HepG2 (cell line): Measurements from ENCODE around the gene ZC3H8. TPM values are rescaled to one million over a fixed set of nuclear protein-coding genes. Genes with fewer than 3 reads are reported as not detected.

Experiments
- ARID2 ChIP-seq: sonication (generic); formaldehyde crosslinking; IDR thresholded peaks from 2 replicates; pipeline ENCODE4 v1.8.1; 2022; ENCODE audit warnings: mild to moderate bottlenecking, missing genetic modification reagents, borderline replicate concordance
- IKZF4 ChIP-seq: sonication (generic); formaldehyde crosslinking; IDR thresholded peaks from 2 replicates; pipeline ENCODE4 v1.5.1; 2020; ENCODE audit warnings: borderline replicate concordance, mild to moderate bottlenecking, low read depth, missing genetic modification reagents; ENCODE audit errors: not compliant biosample characterization
- KDM5B ChIP-seq: sonication (generic); formaldehyde crosslinking; IDR thresholded peaks from 2 replicates; pipeline ENCODE4 v1.4.0; 2020; ENCODE audit warnings: missing genetic modification reagents, mild to moderate bottlenecking, borderline replicate concordance
- PLRG1 ChIP-seq: fragments of 450-650 bp; conservative IDR thresholded peaks from 2 replicates; pipeline ENCODE4 v1.6.1; 2016
- RAD51 ChIP-seq: fragments of 450-650 bp; IDR thresholded peaks from 2 replicates; pipeline ENCODE4 v1.6.1; 2016; ENCODE audit warnings: borderline replicate concordance
- U2AF2 ChIP-seq: fragments of 200-400 bp; formaldehyde crosslinking; IDR thresholded peaks from 2 replicates; pipeline ENCODE4 v1.6.1; 2017; ENCODE audit warnings: low read depth, mild to moderate bottlenecking, low read length
- YEATS4 ChIP-seq: sonication (generic); formaldehyde crosslinking; IDR thresholded peaks from 2 replicates; pipeline ENCODE4 v1.4.0; 2020; ENCODE audit warnings: missing genetic modification reagents, borderline replicate concordance
- ZFP1 ChIP-seq: IDR thresholded peaks from 2 replicates; pipeline ENCODE4 v1.6.1; 2016
- ZFP82 ChIP-seq: sonication (generic); formaldehyde crosslinking; IDR thresholded peaks from 2 replicates; pipeline ENCODE4 v1.5.1; 2020; ENCODE audit warnings: mild to moderate bottlenecking, missing genetic modification reagents, borderline replicate concordance
- ZNF251 ChIP-seq: sonication (generic); formaldehyde crosslinking; IDR thresholded peaks from 2 replicates; pipeline ENCODE4 v1.9.0; 2021; ENCODE audit warnings: mild to moderate bottlenecking, missing genetic modification reagents
- ZNF432 ChIP-seq: sonication (generic); formaldehyde crosslinking; IDR thresholded peaks from 2 replicates; pipeline ENCODE4 v1.5.0; 2020; ENCODE audit warnings: missing genetic modification reagents, mild to moderate bottlenecking, borderline replicate concordance
- ZNF547 ChIP-seq: sonication (generic); formaldehyde crosslinking; IDR thresholded peaks from 2 replicates; pipeline ENCODE4 v1.5.1; 2020; ENCODE audit warnings: mild to moderate bottlenecking, missing genetic modification reagents
- ZNF569 ChIP-seq: sonication (generic); formaldehyde crosslinking; IDR thresholded peaks from 2 replicates; pipeline ENCODE4 v1.5.0; 2020; ENCODE audit warnings: mild to moderate bottlenecking, missing genetic modification reagents, moderate library complexity, borderline replicate concordance
- ZSCAN25 ChIP-seq: sonication (generic); formaldehyde crosslinking; IDR thresholded peaks from 2 replicates; pipeline ENCODE4 v1.8.0; 2022; ENCODE audit warnings: mild to moderate bottlenecking, missing genetic modification reagents
- polyA plus RNA-seq, 8 experiments: library from polyadenylated mRNA; depleted of rRNA in 3 of 8; stranded (reverse) in 7 of 8; unstranded in 1 of 8; fragments of >200 nt; fragmentation: Illumina TruSeq in 4 of 8; extraction: Trizol in 4 of 8; gene quantifications; 2 replicates each; pipeline versions ENCODE4 v1.2.1 to v1.2.3, GENCODE V29; 2011 to 2016; ENCODE audit warnings: low read depth in 4 of 8, missing spikeins in 1 of 8, mixed read lengths in 1 of 8; ENCODE audit not compliant: insufficient read depth in 1 of 8
- total RNA-seq, 5 experiments: library from RNA; depleted of rRNA; stranded (reverse); fragments of >200 nt; fragmentation: Illumina TruSeq; extraction: Trizol; gene quantifications; 2 replicates each; pipeline ENCODE4 v1.2.3, GENCODE V29; 2016; ENCODE audit warnings: low read depth in 1 of 5
- TF ChIP-seq, protein P1 (sequence below): sonication (generic); formaldehyde crosslinking; IDR thresholded peaks from 2 replicates; pipeline ENCODE4 v1.4.0; 2020; ENCODE audit warnings: missing genetic modification reagents, borderline replicate concordance
- TF ChIP-seq, protein P2 (sequence below): sonication (generic); formaldehyde crosslinking; IDR thresholded peaks from 2 replicates; pipeline ENCODE4 v1.9.0; 2022; ENCODE audit warnings: missing genetic modification reagents, mild to moderate bottlenecking, borderline replicate concordance
- TF ChIP-seq, protein P3 (sequence below): sonication (generic); formaldehyde crosslinking; IDR thresholded peaks from 2 replicates; pipeline ENCODE4 v1.4.0; 2020; ENCODE audit warnings: missing genetic modification reagents

Gene ZC3H8
- total and polyA plus RNA-seq, 2 of the 13 experiments (the other 11 are each of a cell fraction or from before 2014, with no cell fraction given), result 4.5 to 17.0 TPM

DNA sequence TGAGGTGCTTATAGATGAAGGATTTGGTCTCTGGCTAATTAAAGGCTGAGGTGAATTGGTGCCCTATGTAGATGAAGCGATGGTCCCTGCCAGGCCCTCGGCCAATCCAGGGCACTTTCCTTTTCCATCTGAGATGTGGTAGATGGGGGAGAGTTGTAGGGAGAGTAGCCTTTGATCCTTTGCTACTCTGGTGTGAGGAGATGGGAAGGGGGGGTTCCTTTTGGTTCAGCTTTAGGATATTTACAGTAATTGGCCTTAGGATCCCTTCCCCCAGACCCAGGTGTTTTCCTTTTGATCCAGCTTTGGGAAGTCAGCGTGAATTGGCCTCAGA, 5.4 kb upstream of the ZC3H8 start (continued):
- TF ChIP-seq, protein P1, sequence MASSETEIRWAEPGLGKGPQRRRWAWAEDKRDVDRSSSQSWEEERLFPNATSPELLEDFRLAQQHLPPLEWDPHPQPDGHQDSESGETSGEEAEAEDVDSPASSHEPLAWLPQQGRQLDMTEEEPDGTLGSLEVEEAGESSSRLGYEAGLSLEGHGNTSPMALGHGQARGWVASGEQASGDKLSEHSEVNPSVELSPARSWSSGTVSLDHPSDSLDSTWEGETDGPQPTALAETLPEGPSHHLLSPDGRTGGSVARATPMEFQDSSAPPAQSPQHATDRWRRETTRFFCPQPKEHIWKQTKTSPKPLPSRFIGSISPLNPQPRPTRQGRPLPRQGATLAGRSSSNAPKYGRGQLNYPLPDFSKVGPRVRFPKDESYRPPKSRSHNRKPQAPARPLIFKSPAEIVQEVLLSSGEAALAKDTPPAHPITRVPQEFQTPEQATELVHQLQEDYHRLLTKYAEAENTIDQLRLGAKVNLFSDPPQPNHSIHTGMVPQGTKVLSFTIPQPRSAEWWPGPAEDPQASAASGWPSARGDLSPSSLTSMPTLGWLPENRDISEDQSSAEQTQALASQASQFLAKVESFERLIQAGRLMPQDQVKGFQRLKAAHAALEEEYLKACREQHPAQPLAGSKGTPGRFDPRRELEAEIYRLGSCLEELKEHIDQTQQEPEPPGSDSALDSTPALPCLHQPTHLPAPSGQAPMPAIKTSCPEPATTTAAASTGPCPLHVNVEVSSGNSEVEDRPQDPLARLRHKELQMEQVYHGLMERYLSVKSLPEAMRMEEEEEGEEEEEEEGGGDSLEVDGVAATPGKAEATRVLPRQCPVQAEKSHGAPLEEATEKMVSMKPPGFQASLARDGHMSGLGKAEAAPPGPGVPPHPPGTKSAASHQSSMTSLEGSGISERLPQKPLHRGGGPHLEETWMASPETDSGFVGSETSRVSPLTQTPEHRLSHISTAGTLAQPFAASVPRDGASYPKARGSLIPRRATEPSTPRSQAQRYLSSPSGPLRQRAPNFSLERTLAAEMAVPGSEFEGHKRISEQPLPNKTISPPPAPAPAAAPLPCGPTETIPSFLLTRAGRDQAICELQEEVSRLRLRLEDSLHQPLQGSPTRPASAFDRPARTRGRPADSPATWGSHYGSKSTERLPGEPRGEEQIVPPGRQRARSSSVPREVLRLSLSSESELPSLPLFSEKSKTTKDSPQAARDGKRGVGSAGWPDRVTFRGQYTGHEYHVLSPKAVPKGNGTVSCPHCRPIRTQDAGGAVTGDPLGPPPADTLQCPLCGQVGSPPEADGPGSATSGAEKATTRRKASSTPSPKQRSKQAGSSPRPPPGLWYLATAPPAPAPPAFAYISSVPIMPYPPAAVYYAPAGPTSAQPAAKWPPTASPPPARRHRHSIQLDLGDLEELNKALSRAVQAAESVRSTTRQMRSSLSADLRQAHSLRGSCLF (CRISPR knock-in tag), result no peak
- TF ChIP-seq ZNF432 (CRISPR knock-in tag) (no peak), ARID2 (CRISPR knock-in tag) (peak; percentile 87; the same call in 1 of the 2 replicates), ZNF251 (no peak), KDM5B (CRISPR knock-in tag) (no peak), PLRG1 (no peak), U2AF2 (no peak), ZFP82 (CRISPR knock-in tag) (no peak), RAD51 (no peak), ZSCAN25 (CRISPR knock-in tag) (no peak), ZFP1 (CRISPR knock-in tag) (no peak), YEATS4 (CRISPR knock-in tag) (peak; percentile 17; the same call in 1 of the 2 replicates), IKZF4 (CRISPR knock-in tag) (no peak), ZNF569 (CRISPR knock-in tag) (no peak), ZNF547 (CRISPR knock-in tag) (no peak)
- TF ChIP-seq, protein P2, sequence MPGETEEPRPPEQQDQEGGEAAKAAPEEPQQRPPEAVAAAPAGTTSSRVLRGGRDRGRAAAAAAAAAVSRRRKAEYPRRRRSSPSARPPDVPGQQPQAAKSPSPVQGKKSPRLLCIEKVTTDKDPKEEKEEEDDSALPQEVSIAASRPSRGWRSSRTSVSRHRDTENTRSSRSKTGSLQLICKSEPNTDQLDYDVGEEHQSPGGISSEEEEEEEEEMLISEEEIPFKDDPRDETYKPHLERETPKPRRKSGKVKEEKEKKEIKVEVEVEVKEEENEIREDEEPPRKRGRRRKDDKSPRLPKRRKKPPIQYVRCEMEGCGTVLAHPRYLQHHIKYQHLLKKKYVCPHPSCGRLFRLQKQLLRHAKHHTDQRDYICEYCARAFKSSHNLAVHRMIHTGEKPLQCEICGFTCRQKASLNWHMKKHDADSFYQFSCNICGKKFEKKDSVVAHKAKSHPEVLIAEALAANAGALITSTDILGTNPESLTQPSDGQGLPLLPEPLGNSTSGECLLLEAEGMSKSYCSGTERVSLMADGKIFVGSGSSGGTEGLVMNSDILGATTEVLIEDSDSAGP (CRISPR knock-in tag), result no peak
- TF ChIP-seq, protein P3, sequence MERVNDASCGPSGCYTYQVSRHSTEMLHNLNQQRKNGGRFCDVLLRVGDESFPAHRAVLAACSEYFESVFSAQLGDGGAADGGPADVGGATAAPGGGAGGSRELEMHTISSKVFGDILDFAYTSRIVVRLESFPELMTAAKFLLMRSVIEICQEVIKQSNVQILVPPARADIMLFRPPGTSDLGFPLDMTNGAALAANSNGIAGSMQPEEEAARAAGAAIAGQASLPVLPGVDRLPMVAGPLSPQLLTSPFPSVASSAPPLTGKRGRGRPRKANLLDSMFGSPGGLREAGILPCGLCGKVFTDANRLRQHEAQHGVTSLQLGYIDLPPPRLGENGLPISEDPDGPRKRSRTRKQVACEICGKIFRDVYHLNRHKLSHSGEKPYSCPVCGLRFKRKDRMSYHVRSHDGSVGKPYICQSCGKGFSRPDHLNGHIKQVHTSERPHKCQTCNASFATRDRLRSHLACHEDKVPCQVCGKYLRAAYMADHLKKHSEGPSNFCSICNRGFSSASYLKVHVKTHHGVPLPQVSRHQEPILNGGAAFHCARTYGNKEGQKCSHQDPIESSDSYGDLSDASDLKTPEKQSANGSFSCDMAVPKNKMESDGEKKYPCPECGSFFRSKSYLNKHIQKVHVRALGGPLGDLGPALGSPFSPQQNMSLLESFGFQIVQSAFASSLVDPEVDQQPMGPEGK (CRISPR knock-in tag), result 0 out of 2 replicates have a peak, but pooled peaks have one; percentile 26
